ENCODE results near the gene TBX19.
"Not testable (repeated sequence)": the region's sequence is repeated elsewhere in the genome, so short reads cannot be mapped to it uniquely, and the experiment has no call there.

Gene TBX19

GRCh38 chr1:168320800-168321450, 40.2 kb downstream of the TBX19 start:
- DNase-seq = no peak

- DNase-seq = peak; percentile 10
These were observed 41.3 kb downstream of the TBX19 start for GRCh38 chr1:168321945-168322344.

DNA sequence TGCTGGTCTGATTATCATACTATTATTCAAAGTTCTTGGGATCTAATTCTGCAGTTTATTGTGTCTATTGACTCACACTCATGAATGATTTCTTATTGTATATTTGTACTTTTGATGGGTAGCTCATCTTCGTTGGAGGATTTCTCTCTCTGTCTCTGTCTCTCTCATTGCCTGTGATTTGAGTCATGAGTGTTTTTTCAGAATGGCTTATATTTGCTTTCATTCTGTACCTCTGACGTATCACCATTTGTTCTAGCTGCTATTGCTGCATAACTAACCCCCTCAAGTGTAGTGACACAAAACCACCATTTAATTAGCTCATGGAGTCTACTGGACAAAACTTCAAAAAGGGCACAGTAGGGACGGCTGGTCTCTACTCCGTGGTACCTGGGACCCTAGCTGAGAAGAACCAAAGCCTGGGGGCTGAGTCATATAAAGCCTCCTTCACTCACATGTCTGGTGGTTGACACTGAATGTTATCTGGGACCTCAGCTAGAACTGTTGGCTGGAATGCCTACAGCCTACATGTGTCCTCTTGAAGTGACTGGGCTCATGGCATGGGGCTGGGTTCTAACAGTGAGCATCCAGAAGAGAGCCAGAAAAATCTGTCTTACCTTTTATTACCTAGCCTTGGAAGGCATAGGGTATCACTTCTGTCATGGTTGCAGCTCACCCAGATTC, 44.2 kb downstream of the TBX19 start:
- DNase-seq = no peak

GRCh38 chr1:168328731-168329364, 48.2 kb downstream of the TBX19 start:
- DNase-seq = no peak

- no peak for DNase-seq
These were observed 49.6 kb downstream of the TBX19 start for GRCh38 chr1:168330285-168330684.

GRCh38 chr1:168331569-168331968, 50.9 kb downstream of the TBX19 start:
- no peak for DNase-seq

- no peak for DNase-seq
These were observed 53.0 kb downstream of the TBX19 start for GRCh38 chr1:168333562-168334276.

DNA sequence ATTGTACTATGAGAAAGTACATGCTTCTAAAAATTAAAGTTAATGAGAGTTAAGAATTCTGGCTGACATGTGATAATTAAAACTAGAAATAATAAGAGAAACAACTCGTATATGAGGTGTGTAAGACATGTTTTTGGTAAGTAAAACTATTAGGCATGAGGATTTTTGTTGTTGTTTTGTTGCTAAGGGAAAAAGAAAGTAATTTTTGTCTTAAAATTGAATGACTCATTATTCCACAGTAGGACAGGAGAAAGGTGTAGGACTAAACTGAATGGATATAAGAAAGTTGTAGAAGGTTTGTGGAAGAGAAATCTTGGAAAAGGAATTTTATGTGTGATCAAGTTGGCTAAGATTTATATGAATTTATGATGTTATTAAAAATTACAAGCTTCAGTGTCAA, 54.8 kb downstream of the TBX19 start:
- DNase-seq = no peak

- no peak for DNase-seq
These were observed 58.2 kb downstream of the TBX19 start for GRCh38 chr1:168338589-168339503.

DNA sequence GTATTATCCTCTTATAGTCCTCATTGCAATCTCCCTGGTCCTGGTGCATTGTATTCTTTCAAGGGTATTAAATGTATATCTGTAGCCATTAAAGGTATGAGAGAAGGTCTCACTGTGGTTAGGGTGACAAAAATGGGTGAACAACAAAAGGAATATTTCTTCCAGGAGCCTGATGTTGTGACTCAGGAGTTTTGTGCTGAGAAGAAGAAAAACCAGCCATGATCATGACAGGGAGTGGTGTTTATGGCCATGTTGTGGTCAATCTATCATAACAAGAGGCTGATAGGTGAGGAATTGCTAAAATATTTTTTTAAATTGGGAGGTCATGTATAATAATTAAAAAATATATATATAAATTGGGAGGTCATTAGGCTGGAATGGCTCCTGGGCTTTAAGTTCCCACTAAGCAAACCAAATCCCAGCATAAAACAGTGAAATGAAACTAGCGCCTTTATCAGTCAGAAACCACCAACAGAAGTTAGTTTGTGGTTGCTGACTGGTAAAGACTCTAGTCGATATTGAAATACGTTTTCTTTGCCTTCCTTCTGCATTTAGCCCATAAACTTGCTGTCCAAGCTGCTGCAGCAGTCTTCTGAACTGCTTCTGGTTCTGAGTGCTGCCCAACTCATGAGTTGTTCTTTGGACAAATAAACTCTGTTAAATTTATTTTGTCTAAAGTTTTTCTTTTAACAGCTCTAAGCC, 60.3 kb downstream of the TBX19 start:
- no peak for DNase-seq

DNA sequence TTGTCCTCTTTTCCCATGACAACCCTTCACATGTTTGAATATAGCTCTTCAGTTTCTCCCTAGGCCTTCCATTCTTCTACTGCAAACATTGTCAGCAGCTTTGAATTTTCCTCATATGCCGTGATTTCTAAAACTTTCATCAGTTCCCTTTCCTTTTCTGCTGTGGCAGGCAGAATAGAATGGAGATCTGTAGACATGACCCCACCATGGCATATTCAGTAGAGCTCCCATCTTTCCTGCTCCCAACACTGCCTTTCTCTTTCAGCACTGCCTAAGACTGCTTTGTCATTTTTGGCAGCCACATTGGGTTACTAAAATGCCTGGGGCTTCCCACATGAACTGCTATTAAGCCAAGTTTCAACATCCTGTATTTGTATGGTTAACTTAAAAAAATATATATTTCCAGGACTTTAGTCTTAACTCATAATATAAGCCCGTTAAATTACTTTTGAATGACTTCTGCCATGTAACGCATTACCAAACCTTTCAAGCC, 60.9 kb downstream of the TBX19 start:
- no peak for DNase-seq

DNA sequence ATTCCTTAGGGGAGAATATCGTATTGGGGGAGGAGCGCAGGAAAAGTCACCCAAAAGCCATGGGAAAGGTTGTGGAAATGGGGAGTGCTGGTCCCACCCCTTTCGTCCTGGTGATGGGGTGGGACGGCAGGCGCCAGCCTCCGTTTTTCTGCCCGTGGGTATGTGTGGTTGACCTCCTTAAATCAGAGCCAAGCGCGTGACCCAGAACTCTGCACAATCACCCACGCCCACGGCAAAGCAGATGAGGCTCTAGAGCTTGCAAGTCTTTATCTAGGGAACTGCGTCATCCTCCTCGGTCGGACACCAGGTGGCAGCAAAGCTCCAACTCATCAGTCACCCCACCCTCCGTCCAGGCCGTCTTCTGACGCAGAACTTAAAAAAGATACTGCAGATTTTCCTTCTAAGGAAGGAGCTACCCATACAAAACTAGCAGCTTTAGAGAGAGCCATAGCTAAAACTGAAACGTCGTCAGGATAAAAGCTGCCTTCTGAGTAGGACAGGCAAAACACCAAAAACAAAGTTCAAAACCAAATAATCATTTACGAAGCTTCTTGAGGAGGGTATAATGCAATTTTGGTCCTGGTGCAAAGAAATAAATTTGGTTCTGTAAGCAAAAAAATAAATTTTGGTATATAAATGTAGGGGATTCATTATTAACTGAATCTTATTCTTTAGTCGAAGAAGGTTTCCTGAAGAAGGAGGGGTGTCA, 62.0 kb downstream of the TBX19 start:
- DNase-seq = peak; percentile 77

DNA sequence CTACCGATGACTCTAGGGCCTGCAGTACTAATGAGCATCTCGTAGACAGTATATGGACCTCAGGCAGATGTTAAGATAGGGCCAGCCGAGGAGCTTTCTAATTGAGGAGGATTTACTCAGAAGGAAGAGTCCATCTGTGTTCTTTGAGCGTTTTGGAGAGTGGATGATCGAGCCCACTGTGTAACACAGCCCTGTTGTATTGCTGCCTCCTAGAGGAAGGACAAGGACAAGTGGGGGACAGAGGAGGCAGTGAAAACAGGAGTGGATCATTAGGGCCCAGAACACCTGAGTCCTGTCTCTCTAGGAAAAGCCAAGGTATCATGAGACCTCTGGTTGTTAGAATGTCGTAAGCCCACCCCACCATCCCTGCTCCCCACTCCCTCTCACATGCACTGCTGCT, 62.9 kb downstream of the TBX19 start:
- no peak for DNase-seq

- DNase-seq = no peak
These were observed 63.8 kb downstream of the TBX19 start for GRCh38 chr1:168344517-168344916.

- DNase-seq = no peak
These were observed 65.3 kb downstream of the TBX19 start for GRCh38 chr1:168345939-168346338.

- DNase-seq = no peak
These were observed 67.0 kb downstream of the TBX19 start for GRCh38 chr1:168347630-168348029.

GRCh38 chr1:168348146-168348709, 67.6 kb downstream of the TBX19 start:
- DNase-seq = no peak

GRCh38 chr1:168354335-168355269, 73.9 kb downstream of the TBX19 start:
- DNase-seq = not testable (repeated sequence)
